Measurements from ENCODE around the gene RNASE1.

Gene RNASE1

GRCh38 chr14:20807304-20808161 lies 4.9 kb upstream of the RNASE1 start:
- no CpG with 5 or more reads among the region's 6 CpGs for WGBS (ENCODE audit: extremely low coverage, insufficient coverage, insufficient read length)
- Histone ChIP-seq H2AK5ac (ENCODE audit: low read length) (no peak overlapping the region), H3K4me1 (ENCODE audit: control insufficient read depth in 1 of 2, insufficient read depth in 2 of 2, low read length in 2 of 2) (peaks cover 0 to 7% of the 10 kb centered on the region in 2 experiments), H3K18ac (ENCODE audit: low read length) (no peak overlapping the region), H3K9me3 (ENCODE audit: insufficient read depth, low read depth, low read length) (no peaks in the 10 kb centered on the region), H4K91ac (ENCODE audit: low read depth, low read length) (no peak overlapping the region), H3K27ac (ENCODE audit: low read depth, low read length) (no peak overlapping the region), H3K9ac (ENCODE audit: low read length) (no peak overlapping the region), H3K4ac (ENCODE audit: low read depth, low read length) (no peak overlapping the region), H3K4me3 (ENCODE audit: low read depth, low read length) (no peak overlapping the region), H3K14ac (ENCODE audit: low read length) (no peak overlapping the region), H4K8ac (ENCODE audit: low read depth, low read length) (no peak overlapping the region), H2AFZ (ENCODE audit: insufficient read depth, low read length, poor library complexity) (no peak overlapping the region), H4K12ac (ENCODE audit: low read depth, low read length) (no peak overlapping the region), H3K36me3 (ENCODE audit: control insufficient read depth in 1 of 2, insufficient read depth in 2 of 2, low read length in 2 of 2) (no peaks in the 10 kb centered on the region), H2BK12ac (ENCODE audit: low read length) (no peak overlapping the region), H3K27me3 (ENCODE audit: insufficient read depth, low read length) (no peaks in the 10 kb centered on the region), H2BK5ac (ENCODE audit: low read depth, low read length, poor library complexity) (no peak overlapping the region), H3K79me2 (ENCODE audit: control insufficient read depth, insufficient read depth, low read length, poor library complexity) (no peaks in the 10 kb centered on the region), H3K79me1 (ENCODE audit: low read length) (peaks cover 4% of the 10 kb centered on the region), H3K23ac (ENCODE audit: low read length) (no peak overlapping the region), H3K4me2 (ENCODE audit: low read length) (no peak overlapping the region), H2BK120ac (ENCODE audit: insufficient read depth, low read length, poor library complexity) (no peak overlapping the region)
- no peak for DNase-seq

GRCh38 chr14:20805485-20805884 lies 2.8 kb upstream of the RNASE1 start:
- no peaks in the 10 kb centered on the region for H3K9me3 ChIP-seq (ENCODE audit: insufficient read depth, low read depth, low read length)

GRCh38 chr14:20803223-20803622 lies 579 bp upstream of the RNASE1 start:
- no peaks in the 10 kb centered on the region for H3K36me3 ChIP-seq (ENCODE audit: control insufficient read depth in 1 of 2, insufficient read depth in 2 of 2, low read length in 2 of 2)
- no CpG with 5 or more reads among the region's 7 CpGs for WGBS (ENCODE audit: extremely low coverage, insufficient coverage, insufficient read length)
- no peak overlapping the region for H3K9ac ChIP-seq (ENCODE audit: low read length)
- H3K4me2 ChIP-seq (ENCODE audit: low read length) = no peak overlapping the region
- H2AFZ ChIP-seq (ENCODE audit: insufficient read depth, low read length, poor library complexity) = no peak overlapping the region
- H4K12ac ChIP-seq (ENCODE audit: low read depth, low read length) = no peak overlapping the region
- H3K79me1 ChIP-seq (ENCODE audit: low read length) = peaks cover 20% of the 10 kb centered on the region
- H3K23ac ChIP-seq (ENCODE audit: low read length) = no peak overlapping the region
- H3K14ac ChIP-seq (ENCODE audit: low read length) = no peak overlapping the region
- H2BK12ac ChIP-seq (ENCODE audit: low read length) = no peak overlapping the region
- H2BK5ac ChIP-seq (ENCODE audit: low read depth, low read length, poor library complexity) = no peak overlapping the region
- no peak overlapping the region for H3K4ac ChIP-seq (ENCODE audit: low read depth, low read length)
- H3K9me3 ChIP-seq (ENCODE audit: insufficient read depth, low read depth, low read length) = no peaks in the 10 kb centered on the region
- no peak overlapping the region for H4K8ac ChIP-seq (ENCODE audit: low read depth, low read length)
- no peaks in the 10 kb centered on the region for H3K27me3 ChIP-seq (ENCODE audit: insufficient read depth, low read length)
- no peak overlapping the region for H3K18ac ChIP-seq (ENCODE audit: low read length)
- peaks cover 13 to 21% of the 10 kb centered on the region in 2 experiments for H3K4me1 ChIP-seq (ENCODE audit: control insufficient read depth in 1 of 2, insufficient read depth in 2 of 2, low read length in 2 of 2)
- H4K91ac ChIP-seq (ENCODE audit: low read depth, low read length) = no peak overlapping the region
- no peak overlapping the region for H3K27ac ChIP-seq (ENCODE audit: low read depth, low read length)
- no peak for DNase-seq
- H2AK5ac ChIP-seq (ENCODE audit: low read length) = no peak overlapping the region
- H2BK120ac ChIP-seq (ENCODE audit: insufficient read depth, low read length, poor library complexity) = no peak overlapping the region
- no peak overlapping the region for H3K4me3 ChIP-seq (ENCODE audit: low read depth, low read length)
- peaks cover 2% of the 10 kb centered on the region for H3K79me2 ChIP-seq (ENCODE audit: control insufficient read depth, insufficient read depth, low read length, poor library complexity)

More at GRCh38 chr14:20805485-20805884, 2.8 kb upstream of the RNASE1 start:
- no peak overlapping the region for H2AFZ ChIP-seq (ENCODE audit: insufficient read depth, low read length, poor library complexity)
- no peaks in the 10 kb centered on the region for H3K27me3 ChIP-seq (ENCODE audit: insufficient read depth, low read length)
- H3K27ac ChIP-seq (ENCODE audit: low read depth, low read length) = no peak overlapping the region
- H3K4me1 ChIP-seq (ENCODE audit: control insufficient read depth in 1 of 2, insufficient read depth in 2 of 2, low read length in 2 of 2) = peaks cover 3 to 9% of the 10 kb centered on the region in 2 experiments
- no peak overlapping the region for H2BK120ac ChIP-seq (ENCODE audit: insufficient read depth, low read length, poor library complexity)
- H3K79me2 ChIP-seq (ENCODE audit: control insufficient read depth, insufficient read depth, low read length, poor library complexity) = no peaks in the 10 kb centered on the region
- no peak overlapping the region for H3K18ac ChIP-seq (ENCODE audit: low read length)
- no peak overlapping the region for H2AK5ac ChIP-seq (ENCODE audit: low read length)
- H3K36me3 ChIP-seq (ENCODE audit: control insufficient read depth in 1 of 2, insufficient read depth in 2 of 2, low read length in 2 of 2) = no peaks in the 10 kb centered on the region
- H4K12ac ChIP-seq (ENCODE audit: low read depth, low read length) = no peak overlapping the region
- H2BK5ac ChIP-seq (ENCODE audit: low read depth, low read length, poor library complexity) = no peak overlapping the region
- H4K8ac ChIP-seq (ENCODE audit: low read depth, low read length) = no peak overlapping the region
- no peak overlapping the region for H3K4me3 ChIP-seq (ENCODE audit: low read depth, low read length)
- H3K4me2 ChIP-seq (ENCODE audit: low read length) = no peak overlapping the region
- H3K23ac ChIP-seq (ENCODE audit: low read length) = no peak overlapping the region
- 100% methylated on average over 2 of the region's 6 CpGs for WGBS (ENCODE audit: extremely low coverage, insufficient coverage, insufficient read length)
- no peak overlapping the region for H3K9ac ChIP-seq (ENCODE audit: low read length)
- H2BK12ac ChIP-seq (ENCODE audit: low read length) = no peak overlapping the region
- H4K91ac ChIP-seq (ENCODE audit: low read depth, low read length) = no peak overlapping the region
- H3K14ac ChIP-seq (ENCODE audit: low read length) = no peak overlapping the region
- H3K4ac ChIP-seq (ENCODE audit: low read depth, low read length) = no peak overlapping the region
- peaks cover 4% of the 10 kb centered on the region for H3K79me1 ChIP-seq (ENCODE audit: low read length)
- no peak for DNase-seq

- H3K36me3 ChIP-seq (ENCODE audit: control insufficient read depth in 1 of 2, insufficient read depth in 2 of 2, low read length in 2 of 2) = no peaks in the 10 kb centered on the region
- H2BK12ac ChIP-seq (ENCODE audit: low read length) = peak overlapping the region; percentile 89
- no peak overlapping the region for H2AFZ ChIP-seq (ENCODE audit: insufficient read depth, low read length, poor library complexity)
- H3K18ac ChIP-seq (ENCODE audit: low read length) = no peak overlapping the region
- no CpG with 5 or more reads among the region's 9 CpGs for WGBS (ENCODE audit: extremely low coverage, insufficient coverage, insufficient read length)
- no peak overlapping the region for H3K4me3 ChIP-seq (ENCODE audit: low read depth, low read length)
- no peak overlapping the region for H4K12ac ChIP-seq (ENCODE audit: low read depth, low read length)
- H4K91ac ChIP-seq (ENCODE audit: low read depth, low read length) = peak overlapping the region; percentile 42
- H3K27ac ChIP-seq (ENCODE audit: low read depth, low read length) = no peak overlapping the region
- H3K4me1 ChIP-seq (ENCODE audit: control insufficient read depth in 1 of 2, insufficient read depth in 2 of 2, low read length in 2 of 2) = peaks cover 14 to 21% of the 10 kb centered on the region in 2 experiments
- peak overlapping the region; percentile 18 for H2BK5ac ChIP-seq (ENCODE audit: low read depth, low read length, poor library complexity)
- H2AK5ac ChIP-seq (ENCODE audit: low read length) = peak overlapping the region; percentile 19
- no peak overlapping the region for H3K14ac ChIP-seq (ENCODE audit: low read length)
- H3K9ac ChIP-seq (ENCODE audit: low read length) = no peak overlapping the region
- no peaks in the 10 kb centered on the region for H3K9me3 ChIP-seq (ENCODE audit: insufficient read depth, low read depth, low read length)
- no peak overlapping the region for H4K8ac ChIP-seq (ENCODE audit: low read depth, low read length)
- no peak overlapping the region for H3K4ac ChIP-seq (ENCODE audit: low read depth, low read length)
- no peak overlapping the region for H3K4me2 ChIP-seq (ENCODE audit: low read length)
- H3K79me1 ChIP-seq (ENCODE audit: low read length) = peaks cover 21% of the 10 kb centered on the region
- no peak for DNase-seq
- H2BK120ac ChIP-seq (ENCODE audit: insufficient read depth, low read length, poor library complexity) = no peak overlapping the region
- no peak overlapping the region for H3K23ac ChIP-seq (ENCODE audit: low read length)
- H3K79me2 ChIP-seq (ENCODE audit: control insufficient read depth, insufficient read depth, low read length, poor library complexity) = peaks cover 2% of the 10 kb centered on the region
- no peaks in the 10 kb centered on the region for H3K27me3 ChIP-seq (ENCODE audit: insufficient read depth, low read length)
These were observed 918 bp downstream of the RNASE1 start for GRCh38 chr14:20801726-20802125.

Data from trophoblast cell (in vitro differentiated cells and primary cell).